Smooth muscle cell (in vitro differentiated cells): Measurements from ENCODE around the gene HERC5. TPM values are rescaled to one million over a fixed set of nuclear protein-coding genes. Genes with fewer than 3 reads are reported as not detected.
A peak's percentile ranks its signal among the peaks of the same experiment; 100 is the strongest.

Source experiments
- DNase-seq: peaks from one replicate; lab custom pipeline; 2025; ENCODE audit not compliant: unreplicated experiment; lab: John Stamatoyannopoulos, UW
- H2AFZ ChIP-seq: fragments of 200-600 bp; sonication (generic); 2 replicates; pipeline ENCODE4 v1.6.0; 2016; ENCODE audit warnings: antibody characterized with exemption, low read depth, mild to moderate bottlenecking
- H3F3A ChIP-seq: fragments of 200-600 bp; sonication (generic); 2 replicates; pipeline ENCODE4 v1.6.0; 2017; ENCODE audit warnings: antibody characterized with exemption, low read depth
- H3K27ac ChIP-seq: fragments of 200-600 bp; sonication (generic); 2 replicates; pipeline ENCODE4 v1.5.1; 2016; ENCODE audit warnings: low read depth, mild to moderate bottlenecking
- H3K27me3 ChIP-seq: fragments of 200-600 bp; sonication (generic); 2 replicates; pipeline ENCODE4 v1.6.1; 2016; ENCODE audit warnings: low read depth, mild to moderate bottlenecking
- H3K36me3 ChIP-seq: fragments of 200-600 bp; sonication (generic); 2 replicates; pipeline ENCODE4 v1.5.1; 2016; ENCODE audit warnings: low read depth
- H3K4me1 ChIP-seq: fragments of 200-600 bp; sonication (generic); 2 replicates; pipeline ENCODE4 v1.5.1; 2016; ENCODE audit warnings: low read depth
- H3K4me2 ChIP-seq: fragments of 200-600 bp; sonication (generic); 2 replicates; pipeline ENCODE4 v1.6.0; 2016; ENCODE audit warnings: mild to moderate bottlenecking
- H3K4me3 ChIP-seq: fragments of 200-600 bp; sonication (generic); 2 replicates; pipeline ENCODE4 v1.5.1; 2016; ENCODE audit warnings: mild to moderate bottlenecking
- H3K79me2 ChIP-seq: fragments of 200-600 bp; sonication (generic); 2 replicates; pipeline ENCODE4 v1.6.0; 2016; ENCODE audit warnings: low read depth, mild to moderate bottlenecking
- H3K9ac ChIP-seq: fragments of 200-600 bp; sonication (generic); 2 replicates; pipeline ENCODE4 v1.6.0; 2016; ENCODE audit warnings: low read depth
- H3K9me3 ChIP-seq: fragments of 200-600 bp; sonication (generic); replicated peaks from 2 replicates; pipeline ENCODE4 v1.5.1; 2016; ENCODE audit warnings: low read depth
- H4K20me1 ChIP-seq: fragments of 200-600 bp; sonication (generic); 2 replicates; pipeline ENCODE4 v1.6.0; 2016; ENCODE audit warnings: low read depth
- WGBS: methylation state at CpG from one replicate; pipeline ENCODE4 v1.1.7; 2016; ENCODE audit warnings: low lambda C conversion rate; 5-methylcytosine and 5-hydroxymethylcytosine counted together
- polyA plus RNA-seq: library from polyadenylated mRNA; unstranded; fragments of >200 nt; fragmentation: Nextera tagmentation; extraction: Ambion mirVana; gene quantifications from 2 replicates; pipeline ENCODE4 v1.2.1, GENCODE V29; 2016
- total RNA-seq: library from RNA; depleted of rRNA; stranded (reverse); fragments of >200 nt; gene quantifications from 2 replicates; pipeline ENCODE4 v1.2.3, GENCODE V29; 2014
- TF ChIP-seq, protein P1 (sequence below): fragments of 200-600 bp; sonication (generic); IDR thresholded peaks from 2 replicates; pipeline ENCODE4 v1.5.1; 2017; ENCODE audit warnings: borderline replicate concordance, mild to moderate bottlenecking, antibody characterized with exemption; ENCODE audit not compliant: insufficient read depth, poor library complexity, severe bottlenecking

The HERC5 gene
- total and polyA plus RNA-seq, 2 experiments from 2014 or later, result 0.69 to 1.0 TPM

DNA sequence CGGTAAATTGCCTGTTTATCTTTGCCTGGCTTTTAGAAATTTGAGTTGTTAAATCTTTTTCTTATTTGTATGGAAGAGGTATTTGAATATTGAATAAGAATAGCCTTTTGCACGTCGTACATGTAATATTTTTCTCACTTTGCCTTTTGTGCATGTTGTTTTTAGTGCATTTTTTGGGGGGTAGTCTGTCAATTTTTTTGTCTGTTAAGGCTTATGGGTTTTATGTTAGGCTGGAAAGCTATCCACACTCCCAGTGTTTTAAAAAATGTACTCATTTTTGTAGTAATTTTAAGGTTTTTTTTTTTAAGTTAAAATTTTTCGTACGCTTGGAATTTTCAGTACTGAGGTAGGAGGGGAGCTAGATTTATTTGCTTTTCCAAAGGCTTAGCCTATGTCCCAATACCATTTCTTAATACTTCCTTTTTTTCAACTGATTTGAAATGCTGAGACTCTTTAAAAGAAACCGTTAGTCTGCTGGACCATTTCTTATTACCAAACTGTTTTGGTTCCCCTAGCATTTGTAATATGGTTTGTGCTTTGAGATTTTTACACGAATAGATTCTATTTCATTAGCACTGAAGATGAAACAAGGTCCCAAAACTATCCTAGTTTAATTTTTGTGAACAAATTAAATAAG, 1.3 kb downstream of the HERC5 start:
- 46% methylated on average over 7 of the region's 7 CpGs for WGBS
- DNase-seq, result no peak
- Histone ChIP-seq H3K9me3 (no peaks in the 10 kb centered on the region), H3K4me1 (no peaks in the 10 kb centered on the region), H3K27me3 (no peaks in the 10 kb centered on the region), H3K36me3 (no peaks in the 10 kb centered on the region), H3K4me3 (no peak overlapping the region), H3K9ac (no peak overlapping the region), H3F3A (peaks cover 6% of the 10 kb centered on the region), H4K20me1 (no peaks in the 10 kb centered on the region), H3K4me2 (peak overlapping the region; percentile 86), H3K27ac (no peak overlapping the region), H3K79me2 (no peaks in the 10 kb centered on the region), H2AFZ (peak overlapping the region; percentile 93)
- TF ChIP-seq, protein P1, sequence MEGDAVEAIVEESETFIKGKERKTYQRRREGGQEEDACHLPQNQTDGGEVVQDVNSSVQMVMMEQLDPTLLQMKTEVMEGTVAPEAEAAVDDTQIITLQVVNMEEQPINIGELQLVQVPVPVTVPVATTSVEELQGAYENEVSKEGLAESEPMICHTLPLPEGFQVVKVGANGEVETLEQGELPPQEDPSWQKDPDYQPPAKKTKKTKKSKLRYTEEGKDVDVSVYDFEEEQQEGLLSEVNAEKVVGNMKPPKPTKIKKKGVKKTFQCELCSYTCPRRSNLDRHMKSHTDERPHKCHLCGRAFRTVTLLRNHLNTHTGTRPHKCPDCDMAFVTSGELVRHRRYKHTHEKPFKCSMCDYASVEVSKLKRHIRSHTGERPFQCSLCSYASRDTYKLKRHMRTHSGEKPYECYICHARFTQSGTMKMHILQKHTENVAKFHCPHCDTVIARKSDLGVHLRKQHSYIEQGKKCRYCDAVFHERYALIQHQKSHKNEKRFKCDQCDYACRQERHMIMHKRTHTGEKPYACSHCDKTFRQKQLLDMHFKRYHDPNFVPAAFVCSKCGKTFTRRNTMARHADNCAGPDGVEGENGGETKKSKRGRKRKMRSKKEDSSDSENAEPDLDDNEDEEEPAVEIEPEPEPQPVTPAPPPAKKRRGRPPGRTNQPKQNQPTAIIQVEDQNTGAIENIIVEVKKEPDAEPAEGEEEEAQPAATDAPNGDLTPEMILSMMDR, result no peak

DNA sequence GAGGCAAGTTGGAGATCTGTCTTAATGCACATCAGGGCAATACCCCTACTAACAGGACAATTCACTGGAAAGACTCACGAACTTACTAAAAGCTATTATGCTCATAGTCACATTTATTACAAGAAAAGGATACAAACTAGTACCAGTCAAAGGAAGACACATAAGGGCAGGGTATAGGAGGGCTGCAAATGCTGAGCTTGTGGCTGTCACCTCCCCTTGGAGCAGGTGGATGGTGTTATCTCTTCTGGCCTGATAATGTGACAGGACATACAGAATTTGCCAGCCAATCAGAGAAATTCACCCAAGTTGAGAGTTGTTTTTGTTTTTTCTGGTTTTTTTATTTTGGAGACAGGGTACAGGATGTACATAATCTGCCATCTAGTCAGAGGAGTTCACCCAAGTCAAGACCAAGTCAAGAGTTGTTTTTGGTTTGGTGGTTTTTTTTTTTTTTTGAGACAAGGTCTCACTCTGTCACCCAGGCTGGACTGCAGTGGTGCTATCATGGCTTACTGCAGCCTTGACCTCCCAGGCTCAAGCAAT, 8.8 kb downstream of the HERC5 start:
- H3K4me1 ChIP-seq, result no peaks in the 10 kb centered on the region
- H2AFZ ChIP-seq, result no peak overlapping the region
- no peak overlapping the region for H3K27ac ChIP-seq
- no peaks in the 10 kb centered on the region for H3K9me3 ChIP-seq
- TF ChIP-seq, protein P1, result no peak
- H3K9ac ChIP-seq, result no peak overlapping the region
- no peaks in the 10 kb centered on the region for H3F3A ChIP-seq
- 90% methylated on average over 1 of the region's 1 CpG for WGBS
- no peaks in the 10 kb centered on the region for H4K20me1 ChIP-seq
- no peaks in the 10 kb centered on the region for H3K36me3 ChIP-seq
- H3K27me3 ChIP-seq, result no peaks in the 10 kb centered on the region
- no peak for DNase-seq
- H3K4me3 ChIP-seq, result no peak overlapping the region
- no peaks in the 10 kb centered on the region for H3K79me2 ChIP-seq
- H3K4me2 ChIP-seq, result no peak overlapping the region

DNA sequence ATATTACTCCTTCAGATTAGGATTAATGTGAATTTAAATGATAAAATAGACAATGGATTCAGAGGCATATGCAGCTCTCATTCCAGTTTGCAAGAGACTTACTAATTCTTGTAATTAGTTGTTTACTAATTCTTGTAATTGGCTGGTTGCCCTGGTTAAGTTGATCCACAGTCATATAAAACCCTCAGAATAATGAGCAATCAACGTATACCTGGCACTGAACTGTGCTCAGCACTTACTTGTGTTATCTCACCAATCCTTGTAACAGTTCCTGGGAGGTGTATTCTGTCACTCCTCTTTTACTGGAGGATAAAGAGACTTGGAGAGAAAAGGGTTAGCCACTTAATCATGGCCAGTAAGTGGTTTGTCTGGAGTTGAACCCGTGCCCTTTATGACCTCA, 10.5 kb downstream of the HERC5 start:
- H3K27ac ChIP-seq, result no peak overlapping the region
- TF ChIP-seq, protein P1, result no peak
- no peaks in the 10 kb centered on the region for H3K9me3 ChIP-seq
- H3K4me1 ChIP-seq, result no peaks in the 10 kb centered on the region
- H3K4me3 ChIP-seq, result no peak overlapping the region
- no peaks in the 10 kb centered on the region for H3K36me3 ChIP-seq
- H3K9ac ChIP-seq, result no peak overlapping the region
- H3K27me3 ChIP-seq, result no peaks in the 10 kb centered on the region
- H2AFZ ChIP-seq, result no peak overlapping the region
- 81% methylated on average over 2 of the region's 2 CpGs for WGBS
- no peaks in the 10 kb centered on the region for H3K79me2 ChIP-seq
- no peak overlapping the region for H3K4me2 ChIP-seq
- DNase-seq, result no peak
- H4K20me1 ChIP-seq, result no peaks in the 10 kb centered on the region
- no peaks in the 10 kb centered on the region for H3F3A ChIP-seq
